ENCODE results near the gene ZER1.

- TF ChIP-seq POLR2A (IDR thresholded peaks at IDR 0.05; ENCODE audit: low read length): no peak
- no peak for TF ChIP-seq GATA1 (IDR thresholded peaks at IDR 0.05; ENCODE audit: low read depth, low read length)
Observed at GRCh38 chr9:128808543-128808942, 36.8 kb upstream of the ZER1 start.
